ENCODE results near the gene NAIF1. TPM values are rescaled to one million over a fixed set of nuclear protein-coding genes. Genes with fewer than 3 reads are reported as not detected.

Gene NAIF1
- total and polyA plus RNA-seq, 10 of the 15 experiments (the other 5 are each of a cell fraction or from before 2014, with no cell fraction given) = 2.4 to 14.2 (median 7.1) TPM

- TF ChIP-seq CTCF (IDR thresholded peaks at IDR 0.05 in 2 of 3, conservative IDR thresholded peaks at IDR 0.05 in 1 of 3; ENCODE audit: control insufficient read depth in 2 of 3, extremely low read depth in 1 of 3, insufficient read depth in 1 of 3, low read depth in 3 of 3, low read length in 3 of 3) = peak; percentile 82 to 91 (median 91); a peak in 5 of 6 replicates
- peak; percentile 47; the same call in 1 of the 2 replicates for TF ChIP-seq EED (IDR thresholded peaks at IDR 0.05; ENCODE audit: low read depth)
- TF ChIP-seq IKZF2 (IDR thresholded peaks at IDR 0.05) = 0 out of 4 replicates have a peak, but pooled peaks have one; percentile 45 to 48
- TF ChIP-seq CBX5 (IDR thresholded peaks at IDR 0.05; ENCODE audit: low read depth) = peak; percentile 71; the same call in 1 of the 2 replicates
- peak in 1 of 2 experiments; percentile 16; a peak in 1 of 4 replicates for TF ChIP-seq BHLHE40 (IDR thresholded peaks at IDR 0.05; ENCODE audit: borderline replicate concordance in 1 of 2, low read depth in 2 of 2, low read length in 1 of 2)
- 0 out of 2 replicates have a peak, but pooled peaks have one; percentile 11 for TF ChIP-seq NR2F1 (conservative IDR thresholded peaks at IDR 0.05)
- TF ChIP-seq KLF5 (IDR thresholded peaks at IDR 0.05; ENCODE audit: partially characterized antibody) = no peak
- 0 out of 2 replicates have a peak, but pooled peaks have one; percentile 11 for TF ChIP-seq IRF4 (IDR thresholded peaks at IDR 0.05; ENCODE audit: low read depth, low read length)
Observed at GRCh38 chr9:128034821-128035652, 32.1 kb downstream of the NAIF1 start (continued).

GRCh38 chr9:128033609-128034008, 33.5 kb downstream of the NAIF1 start:
- no peak for FAIRE-seq
- ChIA-PET RAD21 (ENCODE audit: unreplicated experiment) (interaction anchor here (0.9 to 7.7 kb wide), 12 partner anchors 13 to 95 kb away, joined by 3 to 83 read pairs (median 4); no protein-coding TSS in a partner anchor), POLR2A (interaction anchor here (0.6 to 1.0 kb wide), 5 partner anchors 15 to 189 kb away, joined by 3 to 6 read pairs (median 4); no protein-coding TSS in a partner anchor), SMC1A (ENCODE audit: uncharacterized antibody, unreplicated experiment) (interaction anchor here (0.5 to 8.2 kb wide), 11 partner anchors 34 to 144 kb away, joined by 3 to 96 read pairs (median 9); partner anchors contain the start of genes EEIG1 and NAIF1), CTCF (interaction anchor here (0.6 to 17.1 kb wide), 20 partner anchors 8 to 112 kb away, joined by 3 to 332 read pairs (median 11); no protein-coding TSS in a partner anchor)
- ATAC-seq = no peak
- intact Hi-C loops (cut with micrococcal nuclease; ENCODE audit: unreplicated experiment) = no loop called here
- WGBS (ENCODE audit: insufficient coverage, insufficient replicate concordance, low lambda C conversion rate, missing lambda C conversion rate) = 72% methylated on average over 4 of the region's 4 CpGs
- H2AFZ ChIP-seq (ENCODE audit: control insufficient read depth, low read depth, low read length) = no peak overlapping the region
- H3K9ac ChIP-seq (ENCODE audit: control insufficient read depth, insufficient read depth, low read length) = no peak overlapping the region
- H3K9me3 ChIP-seq (replicated peaks; ENCODE audit: control insufficient read depth, insufficient read depth, low read length) = no peaks in the 10 kb centered on the region; the same call in 2 of the 3 replicates
- peaks cover 49% of the 10 kb centered on the region for H3K4me1 ChIP-seq (ENCODE audit: control insufficient read depth, insufficient read depth, low read length)
- H3K36me3 ChIP-seq (ENCODE audit: control insufficient read depth in 2 of 2, insufficient read depth in 2 of 2, low read length in 1 of 2) = no peaks in the 10 kb centered on the region
- in situ Hi-C loops (cut with MboI) = loop anchor here (10.0 kb wide), 1 partner anchor 69 kb away; no protein-coding TSS in a partner anchor
- no peak overlapping the region for H3K27ac ChIP-seq (ENCODE audit: control insufficient read depth, insufficient read depth)
- no peaks in the 10 kb centered on the region for H4K20me1 ChIP-seq (ENCODE audit: control insufficient read depth, insufficient read depth)
- H3K79me2 ChIP-seq (ENCODE audit: control insufficient read depth, insufficient read depth, low read length) = no peaks in the 10 kb centered on the region
- H3K27me3 ChIP-seq (replicated peaks in 1 of 2; ENCODE audit: control insufficient read depth in 2 of 2, insufficient read depth in 2 of 2, low read length in 1 of 2) = no peaks in the 10 kb centered on the region
- no peak for DNase-seq (ENCODE audit: low read depth, low spot score)
- H3K4me2 ChIP-seq (ENCODE audit: control insufficient read depth, insufficient read depth) = 0 out of 2 replicates have a peak overlapping the region, but pooled peaks have one; percentile 35
- no TSS peak for BruUV-seq (replicated peaks)
- H3K4me3 ChIP-seq = no peak overlapping the region
- no peak for TF ChIP-seq BCL11A (IDR thresholded peaks at IDR 0.05; ENCODE audit: low read depth, low read length)
- TF ChIP-seq TCF7 (IDR thresholded peaks at IDR 0.05; ENCODE audit: borderline replicate concordance) = no peak
- TF ChIP-seq BCLAF1 (IDR thresholded peaks at IDR 0.05) = no peak
- no peak for TF ChIP-seq CTCF (IDR thresholded peaks at IDR 0.05 in 2 of 3, conservative IDR thresholded peaks at IDR 0.05 in 1 of 3; ENCODE audit: control insufficient read depth in 2 of 3, extremely low read depth in 1 of 3, insufficient read depth in 1 of 3, low read depth in 3 of 3, low read length in 3 of 3)
